A204.1 (cell line): Measurements from ENCODE around the gene RBMX2.
"Not testable (repeated sequence)": the region's sequence is repeated elsewhere in the genome, so short reads cannot be mapped to it uniquely, and the experiment has no call there.

ENCODE experiments used
- FAIRE-seq: peaks from 2 replicates; lab custom pipeline; 2012; peaks lifted over from hg19 to GRCh38; lab: Jason Lieb, UNC

Gene RBMX2

GRCh38 chrX:130401415-130402207, at the start of gene RBMX2:
RBMX2 (plus strand) TSS chrX:130401987; CDS start chrX:130402033, 46 bp downstream.
- no peak for FAIRE-seq

- not testable (repeated sequence) for FAIRE-seq
These were observed 49.7 kb upstream of the RBMX2 start for GRCh38 chrX:130352050-130352449.

- no peak for FAIRE-seq
These were observed 25.7 kb upstream of the RBMX2 start for GRCh38 chrX:130376077-130376476.

GRCh38 chrX:130378024-130378669, 23.6 kb upstream of the RBMX2 start:
- FAIRE-seq: no peak

- no peak for FAIRE-seq
These were observed 16.3 kb upstream of the RBMX2 start, which contains the start of gene GPR119 for GRCh38 chrX:130385520-130385919. GPR119 (minus strand) TSS chrX:130385674; CDS start chrX:130385447, 227 bp downstream.

- no peak for FAIRE-seq
These were observed 15.4 kb upstream of the RBMX2 start for GRCh38 chrX:130386408-130386808.

- no peak for FAIRE-seq
These were observed 8.2 kb upstream of the RBMX2 start for GRCh38 chrX:130393451-130394074.

GRCh38 chrX:130395341-130395740, 6.4 kb upstream of the RBMX2 start:
- FAIRE-seq: no peak

- FAIRE-seq: no peak
These were observed 459 bp downstream of the RBMX2 start for GRCh38 chrX:130402208-130402684.

GRCh38 chrX:130413415-130413814, 11.6 kb downstream of the RBMX2 start:
- no peak for FAIRE-seq

- FAIRE-seq: no peak
These were observed 13.0 kb downstream of the RBMX2 start for GRCh38 chrX:130414800-130415199.

GRCh38 chrX:130415201-130415600, 13.4 kb downstream of the RBMX2 start:
- no peak for FAIRE-seq

- no peak for FAIRE-seq
These were observed 15.0 kb downstream of the RBMX2 start for GRCh38 chrX:130416785-130417184.

GRCh38 chrX:130418066-130418465, 16.3 kb downstream of the RBMX2 start:
- no peak for FAIRE-seq

- FAIRE-seq: no peak
These were observed 17.0 kb downstream of the RBMX2 start for GRCh38 chrX:130418740-130419139.

GRCh38 chrX:130419263-130419662, 17.5 kb downstream of the RBMX2 start:
- no peak for FAIRE-seq

GRCh38 chrX:130426531-130426930, 24.7 kb downstream of the RBMX2 start:
- FAIRE-seq: no peak

- not testable (repeated sequence) for FAIRE-seq
These were observed 27.4 kb downstream of the RBMX2 start for GRCh38 chrX:130429236-130429635.

- no peak for FAIRE-seq
These were observed 34.1 kb downstream of the RBMX2 start for GRCh38 chrX:130435937-130436336.

- not testable (repeated sequence) for FAIRE-seq
These were observed 36.2 kb downstream of the RBMX2 start for GRCh38 chrX:130437996-130438395.

GRCh38 chrX:130443875-130444274, 42.1 kb downstream of the RBMX2 start:
- FAIRE-seq: no peak

- FAIRE-seq: no peak
These were observed 43.0 kb downstream of the RBMX2 start for GRCh38 chrX:130444641-130445336.
